PC-3 (cell line): ENCODE measurements around the gene LMO4. TPM values are rescaled to one million over a fixed set of nuclear protein-coding genes. Genes with fewer than 3 reads are reported as not detected.

Experiments
- ATAC-seq: fragments of 200-7000 bp; cut with Tn5 transposase; 2 replicates; pipeline ENCODE4 v1.9.1; 2020; ENCODE audit warnings: mild to moderate bottlenecking, moderate library complexity
- BruUV-seq: library from RNA; stranded (reverse); fragments of 400-500 nt; replicated peaks from 2 replicates; lab custom pipeline; 2021; lab: Mats Ljungman, UMichigan
- CTCF ChIA-PET: fragments of 300-600 bp; sonication (Branson Sonifier 250); formaldehyde crosslinking; loops from one replicate; lab custom pipeline; 2022; ENCODE audit warnings: antibody characterized with exemption; lab: Charles Lee
- POLR2A ChIA-PET: fragments of 300-600 bp; sonication (Branson Sonifier 250); formaldehyde crosslinking; loops from one replicate; lab custom pipeline; 2022; ENCODE audit warnings: antibody characterized with exemption; ENCODE audit not compliant: unreplicated experiment; lab: Charles Lee
- DNase-seq: peaks from one replicate; pipeline ENCODE4 v3.0.0-alpha.2; 2015
- H2AFZ ChIP-seq: fragments of 300-600 bp; sonication (generic); 2 replicates; pipeline ENCODE4 v1.6.0; 2016; ENCODE audit warnings: antibody characterized with exemption, low read length
- H3F3A ChIP-seq: fragments of 300-600 bp; sonication (generic); one replicate; pipeline ENCODE4 v1.6.0; 2017; ENCODE audit warnings: antibody characterized with exemption, low read length, control low read depth, mild to moderate bottlenecking; ENCODE audit not compliant: unreplicated experiment
- H3K27ac ChIP-seq: fragments of 300-600 bp; sonication (generic); 2 replicates; pipeline ENCODE4 v1.5.1; 2016; ENCODE audit warnings: mild to moderate bottlenecking, low read length
- H3K27me3 ChIP-seq: fragments of 300-600 bp; sonication (generic); 2 replicates; pipeline ENCODE4 v1.6.1; 2016; ENCODE audit warnings: low read length, mixed read lengths
- H3K36me3 ChIP-seq: fragments of 300-600 bp; sonication (generic); 2 replicates; pipeline ENCODE4 v1.6.1; 2016; ENCODE audit warnings: low read depth, mixed run types, low read length, mixed read lengths
- H3K4me1 ChIP-seq: fragments of 300-600 bp; sonication (generic); 2 replicates; pipeline ENCODE4 v1.5.1; 2016; ENCODE audit warnings: low read length; ENCODE audit not compliant: insufficient read depth
- H3K4me2 ChIP-seq: fragments of 300-600 bp; sonication (generic); 2 replicates; pipeline ENCODE4 v1.6.0; 2016; ENCODE audit warnings: low read length
- H3K4me3 ChIP-seq: fragments of 300-600 bp; sonication (generic); 2 replicates; pipeline ENCODE4 v1.5.1; 2016; ENCODE audit warnings: mild to moderate bottlenecking, low read length, mixed read lengths
- H3K79me2 ChIP-seq: fragments of 300-600 bp; sonication (generic); 2 replicates; pipeline ENCODE4 v1.6.1; 2017; ENCODE audit warnings: low read length, mixed read lengths
- H3K9ac ChIP-seq: fragments of 300-600 bp; sonication (generic); 2 replicates; pipeline ENCODE4 v1.6.0; 2016; ENCODE audit warnings: mild to moderate bottlenecking, low read length
- H3K9me2 ChIP-seq: fragments of 300-600 bp; sonication (generic); replicated peaks from 2 replicates; pipeline ENCODE4 v1.6.1; 2016; ENCODE audit warnings: mixed run types, low read length, mixed read lengths
- H3K9me3 ChIP-seq: fragments of 300-600 bp; sonication (generic); 2 replicates; pipeline ENCODE4 v1.6.1; 2016; ENCODE audit warnings: low read length, mixed read lengths
- H4K20me1 ChIP-seq: fragments of 300-600 bp; sonication (generic); 2 replicates; pipeline ENCODE4 v1.6.1; 2016; ENCODE audit warnings: low read length, mixed read lengths
- CTCF ChIP-seq: fragments of 300-600 bp; sonication (generic); conservative IDR thresholded peaks from 2 replicates; pipeline ENCODE4 v1.5.1; 2017; ENCODE audit warnings: antibody characterized with exemption, low read depth, mild to moderate bottlenecking, low read length
- EZH2 ChIP-seq: fragments of 300-600 bp; sonication (generic); IDR thresholded peaks from one replicate; pipeline ENCODE4 v1.6.1; 2017; ENCODE audit warnings: antibody characterized with exemption, mild to moderate bottlenecking, low read length; ENCODE audit not compliant: unreplicated experiment
- EZH2phosphoT487 ChIP-seq: fragments of 300-600 bp; sonication (generic); IDR thresholded peaks from 2 replicates; pipeline ENCODE4 v1.6.1; 2018; ENCODE audit warnings: mild to moderate bottlenecking, antibody characterized with exemption, low read length, borderline replicate concordance
- intact Hi-C: fragments of 100-400 bp; cut with micrococcal nuclease; formaldehyde crosslinking; loops from 2 replicates; pipeline ENCODE4 v1.9.0; 2023
- total RNA-seq: library from RNA; depleted of rRNA; stranded (reverse); fragments of >200 nt; gene quantifications from 2 replicates; pipeline ENCODE4 v1.2.3, GENCODE V29; 2014

Gene LMO4
- total RNA-seq, 1 experiment from 2014 or later, result 41.5 TPM

GRCh38 chr1:87327376-87328271 lies 1.1 kb upstream of the LMO4 start:
- no peaks in the 10 kb centered on the region for H3F3A ChIP-seq
- TSS peak; percentile 84 for BruUV-seq
- peak overlapping the region; percentile 86 for H2AFZ ChIP-seq
- H3K4me1 ChIP-seq, result peaks cover 17% of the 10 kb centered on the region
- TF ChIP-seq EZH2 (no peak), EZH2phosphoT487 (no peak), CTCF (no peak)
- H3K9me2 ChIP-seq, result no peaks in the 10 kb centered on the region
- H3K79me2 ChIP-seq, result peaks cover 28% of the 10 kb centered on the region
- peak overlapping the region; percentile 81 for H3K9ac ChIP-seq
- CTCF ChIA-PET, result no interaction called here
- H3K27ac ChIP-seq, result peak overlapping the region; percentile 43
- no peaks in the 10 kb centered on the region for H4K20me1 ChIP-seq
- intact Hi-C loops, result loop anchor here (2.0 to 10.0 kb wide), 7 partner anchors 65 to 977 kb away; no protein-coding TSS in a partner anchor
- ATAC-seq (no peak), DNase-seq (peak; percentile 6)
- H3K36me3 ChIP-seq, result no peaks in the 10 kb centered on the region
- no peaks in the 10 kb centered on the region for H3K9me3 ChIP-seq
- no peaks in the 10 kb centered on the region for H3K27me3 ChIP-seq
- peak overlapping the region; percentile 73 for H3K4me3 ChIP-seq
- peak overlapping the region; percentile 86 for H3K4me2 ChIP-seq
- POLR2A ChIA-PET, result interaction anchor here (0.6 kb wide), 3 partner anchors 97 to 210 kb away, joined by 3 to 4 read pairs (median 3); no protein-coding TSS in a partner anchor

GRCh38 chr1:87329051-87329525 lies 408 bp downstream of the LMO4 start:
- Histone ChIP-seq H3K36me3 (no peaks in the 10 kb centered on the region), H3K9me3 (no peaks in the 10 kb centered on the region), H3F3A (no peaks in the 10 kb centered on the region), H3K27me3 (no peaks in the 10 kb centered on the region), H3K4me3 (peak overlapping the region; percentile 80), H3K4me2 (peak overlapping the region; percentile 99), H4K20me1 (no peaks in the 10 kb centered on the region), H3K4me1 (peaks cover 29% of the 10 kb centered on the region), H2AFZ (peak overlapping the region; percentile 58), H3K27ac (peak overlapping the region; percentile 41), H3K9ac (peak overlapping the region; percentile 78), H3K79me2 (peaks cover 43% of the 10 kb centered on the region), H3K9me2 (no peaks in the 10 kb centered on the region)
- intact Hi-C loops, result loop anchor here (2.0 to 10.0 kb wide), 7 partner anchors 64 to 976 kb away; no protein-coding TSS in a partner anchor
- no peak for TF ChIP-seq EZH2
- TF ChIP-seq CTCF, result no peak
- no peak for TF ChIP-seq EZH2phosphoT487
- DNase-seq, result peak; percentile 30
- ChIA-PET POLR2A (no interaction called here), CTCF (interaction anchor here (0.6 to 0.7 kb wide), 2 partner anchors 148 to 236 kb away, joined by 8 to 12 read pairs; no protein-coding TSS in a partner anchor)
- no TSS peak for BruUV-seq
- no peak for ATAC-seq
